NK-92 (cell line): ENCODE data around the gene CCDC7.
"Not testable (repeated sequence)": the region's sequence is repeated elsewhere in the genome, so short reads cannot be mapped to it uniquely, and the experiment has no call there.

Experiments
- DNase-seq: peaks from one replicate; lab custom pipeline; 2025; ENCODE audit not compliant: unreplicated experiment; lab: John Stamatoyannopoulos, UW

Gene CCDC7

DNA sequence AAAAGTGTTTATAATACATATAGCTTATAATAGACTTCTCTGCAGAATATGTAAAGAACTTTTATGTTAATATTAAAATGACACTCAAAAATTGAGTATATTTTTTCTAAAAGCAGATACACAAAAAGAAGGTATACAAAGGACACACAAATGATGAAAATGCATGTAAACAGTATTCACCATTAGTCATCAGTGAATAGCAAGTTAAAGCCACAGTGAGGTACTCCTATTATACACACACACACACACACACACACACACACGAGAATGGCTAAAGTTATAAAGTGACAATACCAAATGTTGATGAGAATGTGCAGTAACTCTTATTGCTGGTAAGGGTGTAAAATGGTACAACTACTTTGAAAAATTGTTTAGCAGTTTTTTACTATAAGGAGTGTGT lies 419.2 kb downstream of the CCDC7 start:
- DNase-seq, result no peak

DNA sequence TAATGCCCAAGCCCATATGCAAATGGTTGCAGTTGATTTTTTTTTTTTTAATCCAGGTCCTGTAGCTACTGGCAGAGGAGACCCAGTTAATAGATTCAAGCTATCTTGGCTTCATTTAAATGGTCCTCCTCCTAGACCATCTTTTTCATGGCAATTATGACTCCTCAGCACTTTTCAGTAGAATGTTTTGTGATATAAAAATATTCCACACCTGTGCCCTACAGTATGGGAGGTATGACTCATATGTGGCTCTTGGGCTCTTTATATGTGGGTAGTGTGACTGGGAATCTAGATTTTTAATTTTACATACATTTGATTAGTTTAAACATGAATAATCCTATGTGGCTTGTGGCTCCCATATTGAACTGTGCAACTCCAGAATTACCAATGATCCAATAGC lies 432.0 kb downstream of the CCDC7 start:
- no peak for DNase-seq

- no peak for DNase-seq
Observed at GRCh38 chr10:32878646-32879045, 432.7 kb downstream of the CCDC7 start.

DNA sequence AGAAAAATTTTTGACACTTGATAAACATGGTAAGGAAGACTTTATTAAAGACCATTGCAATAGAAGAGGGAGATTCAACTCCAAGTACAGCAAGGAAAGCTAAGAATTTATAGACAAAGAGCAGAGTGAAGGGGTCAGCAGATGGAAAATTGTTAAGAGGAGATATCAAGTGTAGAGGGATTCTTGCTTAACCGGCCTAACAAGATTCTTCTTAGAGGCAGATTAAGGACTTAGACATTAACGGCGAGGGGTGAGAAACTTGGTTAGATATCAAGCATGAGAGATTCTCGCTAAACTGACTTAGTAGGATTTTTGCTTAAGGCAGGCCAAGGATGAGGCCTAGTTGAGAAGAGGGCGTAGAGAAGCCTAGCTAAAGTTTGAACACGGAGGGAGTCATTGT lies 436.1 kb downstream of the CCDC7 start:
- DNase-seq, result no peak

GRCh38 chr10:32887481-32887880 lies 441.5 kb downstream of the CCDC7 start:
- DNase-seq, result no peak

DNA sequence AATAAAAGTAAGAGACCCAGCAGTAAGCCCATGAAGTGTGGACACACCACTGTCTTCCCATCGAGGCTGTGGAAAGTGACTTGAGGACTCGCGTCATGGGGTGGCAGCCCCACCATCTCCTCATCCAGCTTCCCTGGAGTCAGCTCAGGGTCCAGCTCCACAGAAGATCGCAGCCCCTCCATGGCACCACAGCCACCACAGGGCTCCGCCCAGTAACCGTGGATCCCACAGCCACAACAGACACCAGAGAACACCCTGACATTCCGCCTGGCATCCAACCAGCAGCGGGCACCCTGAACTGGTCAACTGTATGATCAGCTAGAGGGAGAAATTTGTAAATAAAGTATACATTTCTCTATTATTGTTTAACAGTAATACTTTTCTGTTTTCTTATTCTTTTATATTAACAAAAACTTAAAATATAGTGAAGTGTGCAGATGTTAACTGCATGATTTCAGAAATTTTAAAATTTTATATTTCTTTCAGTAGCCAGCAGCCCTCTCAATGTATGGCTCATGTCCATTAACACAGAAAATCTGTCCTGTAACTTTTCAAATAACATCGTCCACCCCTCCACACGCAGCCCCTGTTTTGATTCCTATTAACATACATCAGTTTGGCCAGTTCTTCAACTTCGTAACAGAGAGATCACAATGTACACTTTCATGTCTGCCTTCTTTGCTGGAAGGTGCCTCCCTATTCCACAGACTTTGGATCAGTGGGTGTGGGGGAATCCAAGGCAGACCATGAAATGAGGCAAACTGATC lies 442.4 kb downstream of the CCDC7 start:
- DNase-seq, result no peak

GRCh38 chr10:32889631-32890212 lies 443.8 kb downstream of the CCDC7 start:
- DNase-seq, result no peak

DNA sequence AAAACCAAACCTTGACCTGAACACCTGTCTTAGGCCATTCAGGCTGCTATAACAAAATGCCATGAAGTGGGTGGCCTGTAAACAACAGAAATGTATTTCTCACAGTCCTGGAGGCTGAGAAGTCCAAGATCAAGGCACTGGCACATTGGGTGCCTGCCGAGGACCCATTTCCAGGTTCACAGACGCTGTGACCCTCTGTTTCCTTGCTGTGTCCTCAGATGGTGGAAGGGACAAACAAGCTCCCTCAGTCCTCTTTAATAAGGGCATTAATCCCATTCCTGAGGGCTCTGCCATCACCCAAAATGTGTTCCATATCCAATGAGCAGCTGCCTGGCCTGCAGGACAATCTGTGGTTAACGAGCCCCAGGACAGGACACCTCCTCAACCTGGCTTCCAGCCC lies 444.5 kb downstream of the CCDC7 start:
- DNase-seq, result no peak

DNA sequence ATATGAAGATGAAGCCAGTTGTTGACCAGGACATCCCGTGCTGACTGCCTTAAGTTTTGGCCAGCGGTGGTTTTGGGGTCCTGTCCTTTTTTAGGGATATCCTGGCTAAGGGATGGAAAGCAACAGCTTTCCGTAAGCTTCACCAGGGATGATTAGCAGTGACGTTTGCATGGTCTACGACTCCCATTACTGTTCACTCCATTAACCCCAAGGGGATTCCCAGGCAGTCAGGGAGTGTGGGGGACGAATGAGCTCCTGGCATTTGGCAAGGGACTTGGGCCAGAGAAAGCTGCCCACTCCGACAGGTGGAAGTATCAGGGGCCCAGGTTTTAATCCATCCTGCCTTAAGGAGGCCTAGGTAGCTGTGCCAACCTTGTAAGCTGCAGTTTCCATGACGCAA lies 445.3 kb downstream of the CCDC7 start:
- DNase-seq, result no peak

DNA sequence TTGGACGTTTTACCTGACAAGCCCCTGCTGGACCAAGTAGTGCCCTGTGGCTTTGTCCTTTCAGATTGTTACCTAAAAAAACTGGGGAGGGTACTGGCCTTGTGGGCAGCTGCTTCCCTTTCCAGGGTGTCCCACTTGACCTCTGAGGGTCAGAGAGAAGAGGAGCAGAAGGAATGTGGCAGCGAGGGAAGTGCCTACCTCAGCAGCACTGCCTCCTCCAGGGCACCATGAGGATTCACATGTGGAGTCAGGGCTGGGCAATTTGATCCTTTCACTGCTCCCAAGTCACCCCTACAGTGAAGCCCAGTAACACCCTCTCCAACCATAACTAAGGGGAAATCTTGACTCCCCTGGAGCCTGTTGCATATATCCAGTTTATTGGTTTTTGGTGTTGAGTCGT lies 447.5 kb downstream of the CCDC7 start:
- no peak for DNase-seq

- DNase-seq, result no peak
Observed at GRCh38 chr10:32893916-32894664, 448.1 kb downstream of the CCDC7 start.

GRCh38 chr10:32895200-32895968 lies 449.4 kb downstream of the CCDC7 start:
- not testable (repeated sequence) for DNase-seq

GRCh38 chr10:32901815-32902214 lies 455.9 kb downstream of the CCDC7 start:
- no peak for DNase-seq

DNA sequence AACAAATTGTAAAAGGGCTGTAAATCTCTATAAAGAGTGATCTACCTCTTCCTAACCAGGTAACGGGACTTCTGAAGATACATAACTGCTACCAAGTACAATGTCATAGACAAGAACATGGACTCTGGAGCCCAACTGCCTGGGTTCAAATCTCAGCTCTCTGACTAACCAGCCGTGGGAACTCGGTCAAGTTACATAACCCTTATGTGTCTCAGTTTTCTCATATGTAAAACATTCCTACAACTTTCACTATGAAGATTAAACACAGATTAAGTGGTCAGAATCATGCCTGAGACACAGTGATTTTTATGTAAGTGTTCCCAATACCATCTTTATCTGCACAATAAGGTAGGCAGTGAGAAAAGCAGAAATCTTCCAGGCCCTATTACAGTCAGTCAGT lies 459.5 kb downstream of the CCDC7 start:
- no peak for DNase-seq

DNA sequence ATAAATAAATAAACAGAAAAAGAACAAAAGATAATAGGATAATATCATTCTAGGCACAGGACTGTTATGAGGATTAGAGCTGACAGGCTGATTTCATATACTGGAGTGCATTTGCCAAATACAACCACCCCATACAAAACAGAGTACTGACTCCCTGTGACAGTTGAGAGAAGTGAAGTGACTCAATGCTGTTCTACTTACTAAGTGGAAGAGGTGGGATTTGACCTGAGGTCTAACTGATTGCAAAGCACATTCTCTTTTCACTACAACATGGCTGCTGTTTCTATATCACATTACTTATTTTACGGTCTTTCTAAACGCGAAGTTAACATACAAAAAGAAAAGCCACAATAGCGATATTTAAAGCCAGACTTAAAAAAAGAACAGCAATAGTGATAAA lies 460.7 kb downstream of the CCDC7 start:
- DNase-seq, result no peak

DNA sequence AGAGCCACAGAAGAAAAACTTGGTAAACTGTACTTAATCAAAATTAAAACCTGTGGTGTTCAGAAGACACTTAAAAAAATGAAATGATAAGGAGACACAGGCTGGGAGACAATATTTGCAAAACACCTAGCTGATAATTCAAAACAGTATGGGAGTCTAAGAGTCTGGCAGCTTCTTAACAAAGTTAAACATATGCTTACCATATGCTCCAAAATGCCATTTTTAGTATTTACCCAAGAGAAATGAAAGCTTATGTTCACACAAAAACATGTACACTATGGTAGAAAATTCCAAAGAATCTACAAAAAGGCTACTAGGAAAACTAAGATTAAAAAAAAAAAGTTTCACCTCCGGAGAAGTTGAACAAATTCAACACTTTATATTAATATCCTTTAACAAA lies 463.5 kb downstream of the CCDC7 start:
- no peak for DNase-seq

DNA sequence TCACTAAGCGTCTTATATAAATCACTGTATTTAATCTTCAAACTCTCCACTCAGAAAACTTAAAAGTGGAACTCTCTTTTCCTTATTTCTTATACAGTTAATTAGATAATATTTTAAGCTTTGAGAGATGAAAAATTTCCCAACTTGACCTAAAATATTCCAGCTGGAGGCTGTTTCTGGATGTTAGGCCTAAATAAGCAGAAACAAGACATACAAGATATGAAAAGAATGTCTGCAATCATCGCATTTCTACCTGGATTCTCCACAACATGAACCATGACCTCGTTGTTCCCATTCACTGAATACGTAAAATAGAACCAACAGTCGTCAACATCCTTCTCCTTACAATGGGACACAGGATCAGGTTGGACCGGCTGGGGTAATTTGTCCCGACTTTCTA lies 464.0 kb downstream of the CCDC7 start:
- not testable (repeated sequence) for DNase-seq

DNA sequence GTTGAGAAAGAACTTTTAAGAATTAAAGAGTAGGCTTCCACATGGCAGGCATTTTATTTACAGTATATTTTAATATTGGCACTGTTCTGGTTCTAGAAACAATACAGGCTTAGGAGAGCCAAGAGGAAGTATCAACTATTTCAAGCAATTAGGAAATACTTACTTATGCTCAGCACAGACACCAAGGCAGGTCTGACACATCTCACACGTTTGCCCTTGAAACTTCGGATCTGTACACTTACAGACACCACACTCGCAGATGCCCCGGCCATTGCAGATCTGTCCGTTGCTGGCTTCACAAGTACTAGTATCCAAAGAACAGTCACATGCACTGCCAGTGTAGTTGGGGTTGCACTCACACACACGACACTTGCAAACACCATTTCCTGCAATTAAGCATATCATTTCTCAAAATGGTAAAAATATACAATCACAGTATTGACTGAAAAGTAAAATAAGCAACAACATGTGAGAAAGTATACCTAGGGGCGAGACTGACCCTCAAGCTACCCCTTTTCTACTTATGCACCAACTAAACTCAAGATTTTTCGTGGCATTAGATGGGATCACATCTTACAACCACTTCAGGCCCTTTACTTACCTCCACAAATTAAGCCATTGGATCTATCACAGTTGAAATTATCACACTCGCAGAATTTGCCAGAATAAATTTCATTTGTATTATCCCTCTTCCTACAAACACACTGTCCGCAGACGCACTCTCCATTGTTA lies 465.5 kb downstream of the CCDC7 start:
- no peak for DNase-seq

DNA sequence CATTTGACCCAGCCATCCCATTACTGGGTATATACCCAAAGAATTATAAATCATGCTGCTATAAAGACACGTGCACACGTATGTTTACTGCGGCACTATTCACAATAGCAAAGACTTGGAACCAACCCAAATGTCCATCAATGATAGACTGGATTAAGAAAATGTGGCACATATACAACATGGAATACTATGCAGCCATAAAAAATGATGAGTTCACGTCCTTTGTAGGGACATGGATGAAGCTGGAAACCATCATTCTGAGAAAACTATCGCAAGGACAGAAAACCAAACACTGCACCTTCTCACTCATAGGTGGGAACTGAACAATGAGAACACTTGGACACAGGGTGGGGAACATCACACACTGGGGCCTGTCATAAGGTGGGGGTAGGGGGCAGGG lies 471.9 kb downstream of the CCDC7 start:
- not testable (repeated sequence) for DNase-seq

DNA sequence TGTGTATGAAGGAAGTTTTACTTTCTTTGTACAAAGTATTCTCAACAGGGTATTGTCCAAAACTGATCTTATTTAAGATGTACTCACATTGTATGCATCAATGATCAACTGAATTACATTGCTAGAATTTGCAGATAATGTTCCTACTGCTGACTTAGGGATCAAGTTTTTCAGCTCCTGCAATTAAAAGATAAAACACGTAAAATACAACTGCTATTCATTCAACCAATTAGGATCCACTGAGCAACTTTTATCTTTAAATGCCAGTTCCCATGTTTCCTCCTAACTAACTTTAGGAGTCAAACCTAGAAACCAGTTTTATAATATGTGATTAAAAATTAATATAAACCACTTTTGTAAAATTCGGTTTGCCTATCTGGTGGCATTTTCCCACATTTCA lies 476.2 kb downstream of the CCDC7 start:
- DNase-seq, result no peak

- DNase-seq, result no peak
Observed at GRCh38 chr10:32923134-32923533, 477.2 kb downstream of the CCDC7 start.
